Measurements from ENCODE around the gene COL27A1.

- no peak for TF ChIP-seq EZH2 (IDR thresholded peaks at IDR 0.05; ENCODE audit: borderline replicate concordance, insufficient read depth, low read depth, low read length, poor library complexity, severe bottlenecking)
- TF ChIP-seq, protein P1, sequence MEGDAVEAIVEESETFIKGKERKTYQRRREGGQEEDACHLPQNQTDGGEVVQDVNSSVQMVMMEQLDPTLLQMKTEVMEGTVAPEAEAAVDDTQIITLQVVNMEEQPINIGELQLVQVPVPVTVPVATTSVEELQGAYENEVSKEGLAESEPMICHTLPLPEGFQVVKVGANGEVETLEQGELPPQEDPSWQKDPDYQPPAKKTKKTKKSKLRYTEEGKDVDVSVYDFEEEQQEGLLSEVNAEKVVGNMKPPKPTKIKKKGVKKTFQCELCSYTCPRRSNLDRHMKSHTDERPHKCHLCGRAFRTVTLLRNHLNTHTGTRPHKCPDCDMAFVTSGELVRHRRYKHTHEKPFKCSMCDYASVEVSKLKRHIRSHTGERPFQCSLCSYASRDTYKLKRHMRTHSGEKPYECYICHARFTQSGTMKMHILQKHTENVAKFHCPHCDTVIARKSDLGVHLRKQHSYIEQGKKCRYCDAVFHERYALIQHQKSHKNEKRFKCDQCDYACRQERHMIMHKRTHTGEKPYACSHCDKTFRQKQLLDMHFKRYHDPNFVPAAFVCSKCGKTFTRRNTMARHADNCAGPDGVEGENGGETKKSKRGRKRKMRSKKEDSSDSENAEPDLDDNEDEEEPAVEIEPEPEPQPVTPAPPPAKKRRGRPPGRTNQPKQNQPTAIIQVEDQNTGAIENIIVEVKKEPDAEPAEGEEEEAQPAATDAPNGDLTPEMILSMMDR (IDR thresholded peaks at IDR 0.05): no peak
Observed at GRCh38 chr9:114164191-114164794, 9.0 kb downstream of the COL27A1 start.
